HG03378 (cell line): Measurements from ENCODE around the gene BAIAP2L1.

Experiments
- ATAC-seq: cut with Tn5 transposase; IDR thresholded peaks from one replicate; pipeline ENCODE4 v1.9.1; 2021; ENCODE audit warnings: mild to moderate bottlenecking, moderate library complexity; ENCODE audit not compliant: unreplicated experiment

Gene BAIAP2L1

DNA sequence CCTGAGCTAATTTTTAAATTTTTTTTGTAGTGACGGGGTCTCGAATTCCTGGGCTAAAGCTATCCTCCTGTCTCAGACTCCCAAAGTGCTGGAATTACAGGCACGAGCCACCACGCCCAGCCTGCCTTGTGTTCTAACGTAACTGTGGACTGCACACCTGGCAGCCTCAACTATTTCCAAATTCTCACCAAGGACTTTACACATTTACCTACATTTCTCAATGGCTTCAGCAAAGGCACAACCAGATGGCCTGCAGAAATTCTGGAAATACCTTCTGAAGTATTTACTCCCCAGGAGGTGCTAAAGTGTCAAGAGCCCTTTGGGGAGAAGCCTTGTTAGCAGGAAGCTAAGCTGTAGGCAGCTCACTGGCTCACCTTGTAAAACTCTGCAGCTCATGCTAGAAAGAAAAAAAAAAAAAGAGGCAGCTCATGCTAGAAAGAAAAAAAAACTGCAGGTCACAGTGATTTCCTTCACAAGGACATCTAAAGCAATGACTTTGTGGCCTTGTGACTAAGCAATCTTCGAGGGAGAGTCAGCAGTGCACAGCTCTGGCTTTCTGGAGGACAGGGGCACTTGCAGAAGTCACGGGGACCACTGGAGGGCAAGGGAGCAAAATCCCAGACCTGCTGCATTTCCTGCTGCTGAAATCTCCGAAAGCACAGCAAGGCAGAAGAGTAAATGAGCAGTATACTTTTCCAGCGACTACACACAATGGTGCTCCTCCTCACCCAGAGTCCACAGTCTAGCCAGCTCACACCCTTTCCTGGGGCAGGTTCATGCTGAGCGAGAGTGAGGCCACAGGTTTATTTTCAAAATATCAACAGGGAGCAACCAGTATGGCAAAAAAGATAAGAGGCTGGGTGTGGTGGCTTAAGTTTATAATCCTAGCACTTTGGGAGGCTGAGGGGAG lies 40.4 kb downstream of the BAIAP2L1 start:
- no peak for ATAC-seq

DNA sequence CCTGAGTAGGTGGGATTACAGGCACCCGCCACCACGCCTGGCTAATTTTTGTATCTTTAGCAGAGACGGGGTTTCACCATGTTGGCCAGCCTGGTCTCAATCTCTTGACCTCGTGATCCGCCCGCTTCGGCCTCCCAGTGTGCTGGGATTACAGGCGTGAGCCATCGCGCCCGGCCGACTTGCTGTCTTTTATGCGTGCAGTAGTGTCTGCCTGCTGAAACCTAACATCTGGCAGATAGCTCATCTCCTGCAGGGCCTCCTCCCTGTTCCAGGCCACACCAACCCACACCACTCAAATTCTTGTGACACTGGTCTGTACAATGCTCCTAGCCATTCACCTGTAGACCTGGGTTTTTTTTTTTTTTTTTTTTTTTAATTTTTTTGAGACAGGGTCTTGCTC lies 41.5 kb downstream of the BAIAP2L1 start:
- ATAC-seq, result no peak

DNA sequence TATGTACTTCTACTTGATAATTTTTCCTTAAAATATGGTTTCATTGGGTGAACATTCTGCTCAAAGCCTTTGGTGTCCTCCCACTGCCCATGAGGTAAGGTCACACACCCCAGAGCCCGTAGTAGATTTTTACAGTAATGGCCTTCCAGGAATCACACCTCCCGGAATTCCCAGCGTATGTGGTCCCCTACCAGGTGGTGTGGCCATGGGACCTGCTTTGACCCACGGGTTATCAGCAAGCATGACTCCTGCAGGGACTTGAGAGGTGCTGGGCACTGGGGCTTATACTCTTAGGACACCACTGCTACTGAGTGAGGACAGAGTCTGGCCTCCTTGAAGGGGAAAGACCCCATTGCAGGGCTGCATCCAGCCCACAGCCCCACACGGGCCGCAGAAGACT lies 42.2 kb downstream of the BAIAP2L1 start:
- no peak for ATAC-seq

DNA sequence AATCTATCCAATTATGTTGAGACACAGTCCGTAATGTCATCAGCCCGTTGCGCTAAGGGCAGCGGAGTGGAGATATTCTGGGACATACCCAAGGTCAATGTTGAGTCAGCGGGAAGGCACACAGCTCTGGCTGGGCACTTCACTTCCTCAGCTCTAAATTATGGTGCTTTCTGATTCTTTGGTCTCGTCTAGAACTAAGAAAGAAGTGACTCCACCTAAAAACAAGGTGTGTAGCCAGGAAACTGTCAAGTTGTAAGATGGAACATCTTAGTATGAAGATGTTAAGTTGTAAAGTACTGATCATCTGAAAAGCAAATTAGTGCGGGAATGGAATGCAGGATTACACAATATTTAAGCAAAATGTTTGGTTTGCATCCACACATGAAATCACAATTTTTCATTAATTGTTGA lies 43.1 kb downstream of the BAIAP2L1 start:
- no peak for ATAC-seq

DNA sequence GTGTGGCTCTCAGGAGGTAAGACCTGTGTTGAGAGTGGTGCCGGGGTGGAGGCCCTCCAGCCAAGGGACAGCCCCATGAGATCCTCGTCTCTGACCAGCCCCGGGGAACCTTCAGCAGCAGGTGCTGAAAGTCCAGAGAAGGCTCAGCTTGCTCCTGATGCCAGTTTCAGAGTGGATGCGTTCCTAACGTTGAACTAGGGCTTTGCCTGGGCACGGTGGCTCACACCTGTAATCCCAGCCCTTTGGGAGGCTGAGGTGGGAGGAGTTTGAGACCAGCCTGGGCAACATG lies 45.7 kb downstream of the BAIAP2L1 start:
- ATAC-seq, result no peak

DNA sequence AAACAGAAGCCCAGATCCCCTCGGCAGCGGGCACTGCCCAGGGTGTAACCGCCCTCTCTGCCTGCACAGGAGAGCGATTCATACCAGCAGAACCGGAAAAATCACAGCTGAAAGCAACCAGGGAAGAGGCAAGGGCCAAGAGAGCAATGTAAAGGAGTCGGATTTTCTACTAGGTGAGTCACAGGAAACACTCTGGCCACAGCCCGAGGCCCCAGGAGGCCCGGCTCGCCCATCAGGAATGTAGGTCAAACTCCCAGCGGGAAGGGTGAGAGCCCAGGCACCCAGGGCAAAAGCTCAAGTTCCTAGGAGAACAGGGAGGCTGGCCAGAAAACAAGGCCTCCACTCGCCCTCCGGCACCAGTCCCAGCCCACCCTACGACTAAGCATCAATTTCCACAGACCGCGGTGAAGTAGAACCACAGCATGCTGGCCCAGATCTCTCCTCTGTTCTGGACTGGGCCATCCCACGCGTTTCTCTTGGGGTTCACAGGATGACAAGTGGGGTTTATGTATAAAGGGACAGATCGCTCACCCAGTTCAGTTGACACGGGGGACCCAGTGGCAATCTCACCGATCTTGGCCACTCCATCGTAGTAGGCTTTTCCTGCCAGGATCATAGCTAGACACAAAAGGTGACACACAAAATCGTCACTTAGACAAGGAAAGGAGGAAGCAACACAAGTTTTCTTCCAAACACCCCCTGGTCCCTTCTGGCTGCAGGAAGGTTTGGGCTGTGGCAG lies 46.2 kb downstream of the BAIAP2L1 start:
- ATAC-seq, result no peak

DNA sequence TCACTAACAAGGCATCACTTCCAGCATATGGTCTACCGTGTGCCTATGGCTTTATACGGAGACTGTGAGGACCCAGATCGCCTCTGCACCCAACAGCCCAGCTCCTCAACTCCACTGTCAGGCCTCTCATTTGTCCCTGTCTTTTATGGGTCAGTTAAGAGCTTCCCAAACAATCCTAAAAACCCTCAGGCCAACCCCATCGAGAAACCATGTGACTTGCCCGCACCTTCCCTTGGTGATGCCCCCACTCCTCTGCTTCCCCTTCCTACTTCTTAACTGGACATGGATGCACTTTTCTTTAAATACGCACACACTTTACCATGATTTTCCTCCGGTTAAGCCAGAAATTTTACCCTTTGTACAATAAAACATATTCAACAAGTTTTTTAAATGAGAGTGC lies 46.8 kb downstream of the BAIAP2L1 start:
- ATAC-seq, result no peak

DNA sequence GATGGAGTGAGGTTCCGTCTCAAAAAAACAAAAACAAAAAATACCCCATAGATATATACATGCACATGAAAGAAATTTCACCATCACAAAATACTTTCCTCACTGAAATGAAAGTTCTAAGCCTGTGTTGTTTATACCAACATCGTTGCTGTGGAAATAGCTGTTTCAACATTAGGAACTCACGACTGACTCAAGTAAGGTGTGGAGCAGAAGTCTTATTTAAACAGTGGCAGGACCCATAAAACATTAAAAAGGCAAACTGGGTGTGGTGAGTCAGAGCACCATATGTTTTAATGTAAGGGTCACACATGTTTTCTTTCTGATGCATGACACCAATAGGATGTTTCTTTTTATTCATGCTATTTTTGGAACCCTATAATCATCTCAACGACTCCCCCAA lies 48.3 kb downstream of the BAIAP2L1 start:
- no peak for ATAC-seq

DNA sequence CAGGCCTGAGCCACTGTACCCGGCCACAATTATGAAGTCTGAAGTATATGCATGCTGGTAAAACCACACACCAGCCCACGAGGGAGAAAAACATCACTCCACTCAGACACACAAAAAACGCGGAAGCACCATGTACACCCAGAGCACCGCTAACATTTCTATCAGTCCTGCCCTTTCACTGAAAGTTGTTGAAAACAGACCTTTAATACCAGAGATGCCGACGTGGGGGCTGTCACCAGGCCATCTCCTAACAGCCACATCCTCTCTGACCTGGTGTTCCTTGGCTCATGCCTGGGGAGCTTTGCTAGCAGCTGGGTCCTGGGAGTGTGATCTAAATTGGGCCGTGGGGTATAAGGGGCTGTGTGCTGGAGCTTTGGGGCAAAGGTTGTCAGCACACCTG lies 49.8 kb downstream of the BAIAP2L1 start:
- no peak for ATAC-seq

DNA sequence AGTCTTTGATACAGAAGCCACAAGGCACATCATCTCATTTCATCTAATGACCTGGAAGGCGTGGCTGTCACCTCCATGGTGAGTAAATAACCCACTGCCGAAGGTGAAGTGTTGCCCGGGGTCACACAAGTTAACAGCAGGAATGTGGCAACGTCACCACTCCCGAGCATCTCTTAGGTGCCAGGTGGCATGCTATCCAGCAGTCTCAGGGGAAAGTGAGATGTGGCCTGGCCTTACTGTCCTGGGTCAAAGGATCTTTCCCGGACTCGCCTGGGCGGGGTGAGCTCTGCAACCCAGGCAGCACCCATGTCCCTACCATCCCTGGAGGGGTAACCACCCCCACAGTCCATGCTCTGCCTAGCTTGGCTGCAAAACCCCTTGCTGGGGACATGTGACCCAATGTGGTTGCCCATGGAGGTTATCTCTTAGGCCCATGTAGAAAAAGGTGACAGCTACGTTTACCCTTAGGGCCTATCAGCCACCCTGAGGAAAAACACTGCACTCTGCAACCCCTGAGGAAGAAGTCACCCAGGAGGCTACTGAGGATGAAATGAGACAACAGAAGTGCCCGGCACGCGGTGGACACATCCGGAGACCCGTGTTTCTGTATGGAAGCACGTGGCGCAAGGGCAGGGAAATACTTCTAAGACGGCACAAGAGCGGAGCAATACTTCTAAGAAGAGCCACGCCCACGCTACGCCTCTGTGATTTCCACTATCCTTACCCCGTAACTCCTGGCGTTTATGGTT lies 52.0 kb downstream of the BAIAP2L1 start:
- no peak for ATAC-seq

DNA sequence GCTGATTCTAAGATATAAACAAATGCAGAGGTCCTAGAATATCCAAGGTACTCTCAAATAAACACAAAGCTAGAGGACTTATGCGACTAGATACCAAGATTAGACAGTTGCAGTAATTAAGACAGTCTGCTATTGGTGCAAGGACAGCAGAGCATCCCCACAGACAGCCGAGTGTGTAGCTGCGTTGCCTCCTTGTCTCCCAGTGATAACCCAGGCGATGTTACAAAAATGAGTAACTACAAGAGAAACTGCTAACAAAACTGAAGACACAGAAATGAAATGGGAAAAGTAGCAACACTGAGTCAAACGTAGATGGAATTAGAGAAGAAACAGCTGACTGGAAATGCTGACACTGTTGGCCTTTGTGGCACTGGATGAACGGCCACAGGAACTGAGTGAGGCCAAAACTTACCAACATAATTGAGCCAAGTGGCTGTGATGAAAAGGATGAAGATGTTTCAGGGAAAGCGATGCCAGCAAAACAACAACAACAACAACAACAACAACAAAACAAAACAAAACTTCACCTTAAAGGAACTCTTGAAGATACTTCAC lies 54.3 kb downstream of the BAIAP2L1 start:
- no peak for ATAC-seq

DNA sequence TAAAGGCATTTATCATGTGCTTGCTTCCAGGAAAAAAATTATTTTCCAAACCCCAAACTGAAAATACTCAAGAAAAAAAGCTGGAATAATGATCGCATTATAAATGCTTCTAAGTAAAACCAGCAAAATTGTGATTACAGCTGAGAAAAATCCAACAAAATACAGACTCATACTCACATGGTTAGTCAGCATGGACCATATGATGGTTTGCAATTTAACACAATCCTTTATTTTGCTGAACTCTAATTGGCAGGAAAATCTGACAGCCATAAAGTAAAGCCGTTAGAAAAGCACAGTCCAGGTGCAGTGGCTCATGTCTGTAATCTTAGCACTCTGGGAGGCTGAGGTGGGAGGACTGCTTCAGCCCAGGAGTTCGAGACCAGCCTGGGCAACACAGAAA lies 59.8 kb downstream of the BAIAP2L1 start:
- ATAC-seq, result no peak

DNA sequence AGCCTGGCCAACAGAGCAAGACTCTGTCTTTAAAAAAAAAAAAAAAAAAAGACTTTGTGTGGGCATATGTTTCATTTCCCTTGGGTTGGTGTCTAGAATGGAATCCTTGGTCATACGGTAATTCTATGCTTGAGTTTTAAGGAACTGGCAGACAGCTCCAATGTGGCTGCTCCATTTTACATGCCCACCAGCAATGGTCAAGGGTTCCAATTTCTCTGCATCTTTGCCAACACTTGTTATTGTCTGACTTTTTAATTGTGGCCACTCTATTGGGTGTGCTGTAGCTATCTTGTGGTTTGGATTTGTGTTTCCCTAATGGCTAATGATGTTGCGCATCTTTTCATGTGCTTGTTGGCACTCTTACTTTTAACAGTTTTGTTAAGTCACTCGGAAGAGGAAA lies 61.8 kb downstream of the BAIAP2L1 start:
- ATAC-seq, result no peak

DNA sequence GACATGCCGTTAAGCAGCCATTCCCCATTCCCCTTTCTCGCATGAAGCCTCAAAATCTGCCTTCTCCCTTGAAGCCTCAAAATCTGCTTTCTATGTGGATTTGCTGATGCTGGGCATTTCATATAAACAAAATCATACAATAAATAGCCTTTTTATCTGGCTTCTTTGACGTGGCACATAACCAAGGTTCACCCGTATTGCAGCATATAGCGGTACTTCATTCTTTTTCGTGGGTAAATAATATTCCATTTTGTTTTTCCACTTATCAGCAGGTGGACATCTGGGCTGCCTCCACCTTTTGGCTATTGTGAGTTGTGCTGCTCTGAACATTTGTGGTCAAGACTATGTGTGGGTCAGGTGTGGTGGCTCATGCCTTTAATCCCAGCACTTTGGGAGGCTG lies 62.4 kb downstream of the BAIAP2L1 start:
- no peak for ATAC-seq

DNA sequence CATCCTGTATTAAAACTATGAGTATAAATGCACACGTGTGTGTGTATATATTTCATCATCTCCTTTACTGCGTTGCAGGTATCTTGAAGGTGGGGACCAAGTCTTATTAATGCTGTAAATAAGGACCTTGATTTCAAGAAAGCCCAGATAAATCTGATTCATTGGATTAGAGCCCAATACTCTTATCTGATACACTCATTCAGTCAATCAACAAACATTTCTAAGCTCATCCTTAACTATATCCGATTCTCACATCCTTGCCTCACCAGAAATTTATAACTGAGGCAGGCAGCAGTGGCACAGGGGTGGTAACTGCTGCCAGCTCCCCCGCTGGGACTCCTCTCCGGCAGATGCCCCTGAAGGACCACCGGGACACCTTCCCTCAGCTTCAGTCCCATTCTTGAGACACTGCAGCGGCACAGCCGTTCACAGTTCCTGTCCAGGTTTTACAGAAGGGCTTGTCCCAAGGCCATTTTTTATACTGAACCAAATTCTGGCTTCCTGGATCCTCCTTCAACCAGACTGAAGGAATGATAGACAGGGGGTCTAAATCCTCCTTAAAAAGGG lies 65.4 kb downstream of the BAIAP2L1 start:
- ATAC-seq, result no peak

DNA sequence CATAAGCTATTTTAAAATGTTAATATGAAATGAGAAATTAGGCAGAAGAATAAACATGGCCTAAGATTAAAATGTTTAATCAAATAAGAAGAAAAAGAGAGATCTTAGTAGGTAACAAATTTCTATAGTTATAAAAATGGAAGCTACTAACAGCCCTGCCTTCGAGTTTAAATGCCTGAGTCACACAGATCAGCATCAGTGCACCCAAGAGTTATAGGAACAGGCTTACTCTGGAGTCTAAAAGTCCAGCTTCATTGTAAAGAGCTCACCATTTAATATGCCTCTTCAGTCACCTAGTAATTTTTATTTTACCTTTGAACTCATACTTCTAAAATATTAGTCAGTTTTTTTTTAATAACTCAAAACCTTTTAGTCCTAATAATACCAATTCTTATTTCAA lies 66.8 kb downstream of the BAIAP2L1 start:
- ATAC-seq, result no peak

DNA sequence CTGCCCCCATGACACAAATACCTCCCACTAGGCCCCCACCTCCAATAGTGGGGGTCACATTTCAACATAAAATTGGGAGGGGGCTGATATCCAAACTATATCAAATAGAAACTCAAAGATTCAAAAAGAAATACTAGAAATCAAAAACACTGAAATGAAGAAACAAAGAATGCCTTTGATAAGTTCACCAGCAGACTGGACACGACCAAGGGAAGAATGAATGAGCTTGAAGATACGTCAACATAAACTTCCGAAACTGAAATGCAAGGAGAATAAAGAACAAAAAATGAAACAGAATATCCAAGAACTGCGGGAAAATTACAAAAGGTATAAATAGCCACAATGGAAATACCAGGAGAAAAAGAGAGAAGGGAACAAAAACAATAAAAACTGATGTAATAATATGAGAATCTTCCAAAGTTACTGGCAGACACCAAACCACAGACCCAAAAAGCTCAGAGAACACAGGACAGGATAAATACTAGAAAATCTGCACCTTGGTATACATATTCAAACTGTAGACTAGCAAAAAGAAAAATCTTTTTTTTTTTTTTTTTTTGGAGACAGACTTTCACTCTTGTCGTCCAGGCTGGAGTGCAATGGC lies 69.9 kb downstream of the BAIAP2L1 start:
- no peak for ATAC-seq

DNA sequence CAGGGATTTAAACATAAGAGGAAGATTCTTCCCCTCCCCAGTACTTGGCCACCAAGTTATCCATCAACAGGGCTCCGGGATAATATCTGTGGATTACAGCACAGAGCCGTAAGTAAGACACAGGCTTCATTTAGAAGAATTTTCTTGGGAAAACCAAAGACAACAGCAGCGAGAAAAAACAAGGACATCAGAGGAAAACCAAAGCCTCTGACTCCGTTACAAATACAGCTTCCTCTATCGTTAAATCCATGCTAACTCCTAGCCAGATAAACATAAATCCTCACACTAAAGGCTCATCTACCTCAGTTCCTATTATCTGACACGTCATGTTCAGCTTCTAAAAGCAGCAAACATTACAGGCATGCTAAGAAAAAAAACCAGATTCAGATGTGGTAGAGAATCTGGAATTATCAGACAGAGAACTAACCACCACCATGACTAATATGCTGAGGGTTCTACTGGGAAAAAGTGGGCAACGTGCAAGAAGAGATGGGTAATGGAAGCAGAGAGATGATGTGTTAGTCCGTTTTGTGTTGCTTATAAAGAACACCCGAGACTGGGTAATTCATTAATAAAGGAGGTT lies 71.0 kb downstream of the BAIAP2L1 start:
- ATAC-seq, result no peak

DNA sequence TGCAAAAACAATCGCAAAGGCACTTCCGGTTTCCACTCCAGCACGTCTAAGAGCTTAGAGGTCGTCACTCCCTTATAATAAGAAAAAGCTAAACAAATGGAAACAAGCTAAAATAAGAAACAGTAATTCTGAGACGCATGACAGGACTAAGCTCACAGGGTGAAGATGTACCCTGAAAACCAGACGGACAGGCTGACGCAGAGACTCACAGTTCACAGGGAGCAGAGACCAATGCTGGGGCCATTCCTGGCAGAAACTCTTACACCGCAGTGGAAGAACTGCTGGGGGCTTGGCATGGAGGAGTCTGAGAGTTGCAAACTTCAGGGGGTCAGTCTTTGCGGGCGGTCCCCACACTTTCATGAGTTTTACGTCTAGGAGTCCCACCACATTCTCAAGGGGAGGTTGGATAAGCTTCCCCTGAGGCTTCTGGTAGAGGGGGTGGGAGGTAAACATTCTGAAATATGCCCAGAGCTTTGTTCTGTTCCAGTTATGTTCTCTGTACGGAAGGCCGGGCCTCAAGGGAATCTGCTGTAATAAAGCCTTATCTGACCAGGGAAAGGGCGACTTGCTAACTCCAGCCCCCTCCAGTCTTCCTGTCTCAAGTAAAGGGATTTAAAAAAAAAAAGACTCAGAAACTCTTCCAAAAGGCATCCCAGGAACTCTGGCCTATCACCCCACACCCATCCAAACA lies 71.6 kb downstream of the BAIAP2L1 start:
- ATAC-seq, result no peak

DNA sequence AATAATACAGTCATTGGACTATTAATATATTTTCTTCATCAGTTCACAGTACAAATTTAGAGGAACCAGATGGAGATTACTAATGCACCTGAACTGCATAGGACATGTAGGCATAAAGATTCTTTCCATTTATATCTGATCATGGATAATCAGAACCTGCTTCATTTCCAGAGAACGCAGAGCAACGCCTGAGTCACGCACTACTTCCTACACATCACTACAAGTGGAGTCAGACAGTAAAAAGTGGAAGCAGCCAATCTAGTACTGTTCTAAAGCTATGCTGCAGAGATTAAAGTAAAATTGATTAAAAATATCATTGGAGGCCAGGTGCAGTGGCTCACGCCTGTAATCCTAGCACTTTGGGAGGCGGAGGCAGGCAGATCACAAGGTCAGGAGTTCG lies 76.1 kb downstream of the BAIAP2L1 start:
- no peak for ATAC-seq
